HG03025 (cell line): Measurements from ENCODE around the gene NDST1.

Source experiments
- ATAC-seq: cut with Tn5 transposase; IDR thresholded peaks from one replicate; pipeline ENCODE4 v1.9.1; 2021; ENCODE audit warnings: mild to moderate bottlenecking, moderate library complexity; ENCODE audit not compliant: unreplicated experiment, low FRiP score

The NDST1 gene

GRCh38 chr5:150488519-150489359, 19.2 kb upstream of the NDST1 start:
- no peak for ATAC-seq

GRCh38 chr5:150489360-150490295, 18.3 kb upstream of the NDST1 start:
- ATAC-seq, result peak; percentile 75

- ATAC-seq, result no peak
These were observed 17.6 kb upstream of the NDST1 start for GRCh38 chr5:150490296-150490669.

GRCh38 chr5:150490754-150491153, 17.2 kb upstream of the NDST1 start:
- ATAC-seq, result no peak

- no peak for ATAC-seq
These were observed 16.1 kb upstream of the NDST1 start for GRCh38 chr5:150491876-150492275.

GRCh38 chr5:150492621-150493020, 15.3 kb upstream of the NDST1 start:
- ATAC-seq, result no peak

- no peak for ATAC-seq
These were observed 11.8 kb upstream of the NDST1 start for GRCh38 chr5:150496098-150496497.

GRCh38 chr5:150496534-150496933, 11.4 kb upstream of the NDST1 start:
- no peak for ATAC-seq

- no peak for ATAC-seq
These were observed 10.5 kb upstream of the NDST1 start for GRCh38 chr5:150497274-150497988.

GRCh38 chr5:150497989-150498317, 10.0 kb upstream of the NDST1 start:
- no peak for ATAC-seq

GRCh38 chr5:150498501-150498900, 9.4 kb upstream of the NDST1 start:
- ATAC-seq, result no peak

GRCh38 chr5:150498971-150499370, 9.0 kb upstream of the NDST1 start:
- ATAC-seq, result no peak

- no peak for ATAC-seq
These were observed 8.4 kb upstream of the NDST1 start for GRCh38 chr5:150499437-150499956.

GRCh38 chr5:150500328-150500841, 7.5 kb upstream of the NDST1 start:
- no peak for ATAC-seq

GRCh38 chr5:150500905-150501304, 7.0 kb upstream of the NDST1 start:
- ATAC-seq, result no peak

- no peak for ATAC-seq
These were observed 5.8 kb upstream of the NDST1 start for GRCh38 chr5:150502106-150502505.

- no peak for ATAC-seq
These were observed 5.1 kb upstream of the NDST1 start for GRCh38 chr5:150502847-150503246.

- ATAC-seq, result no peak
These were observed 4.5 kb upstream of the NDST1 start for GRCh38 chr5:150503386-150503785.

GRCh38 chr5:150503977-150504620, 3.8 kb upstream of the NDST1 start:
- ATAC-seq, result no peak

- ATAC-seq, result no peak
These were observed 2.9 kb upstream of the NDST1 start for GRCh38 chr5:150505041-150505511.
